ENCODE data around the gene BMPER. TPM values are rescaled to one million over a fixed set of nuclear protein-coding genes. Genes with fewer than 3 reads are reported as not detected.

The BMPER gene
- total and polyA plus RNA-seq, 2 of the 8 experiments (the other 6 are each of a cell fraction or from before 2014, with no cell fraction given): 0.33 to 0.69 TPM

GRCh38 chr7:33907625-33908024, 2.3 kb downstream of the BMPER start:
- 93% methylated on average over 5 of the region's 5 CpGs; no CpG with 5 or more reads in 1 of the 2 experiments for WGBS, 2 experiments (ENCODE audit: extremely low coverage in 1 of 2, insufficient coverage in 1 of 2, insufficient read length in 1 of 2, insufficient replicate concordance in 2 of 2, low coverage in 1 of 2, low lambda C conversion rate in 2 of 2, missing lambda C conversion rate in 1 of 2)
- Histone ChIP-seq H3K4me3 (ENCODE audit: extremely low read depth in 1 of 4, insufficient read depth in 2 of 4, low read depth in 3 of 4, low read length in 4 of 4) (no peak overlapping the region), H3K36me3 (ENCODE audit: control insufficient read depth in 2 of 4, insufficient read depth in 4 of 4, low read length in 3 of 4) (no peaks in the 10 kb centered on the region), H3K79me2 (ENCODE audit: control insufficient read depth in 1 of 2, insufficient read depth in 2 of 2, low read length in 2 of 2) (no peaks in the 10 kb centered on the region), H4K91ac (replicated peaks; ENCODE audit: insufficient read length, low read length) (no peak overlapping the region), H3K79me1 (ENCODE audit: low read depth, low read length) (no peaks in the 10 kb centered on the region), H3K4me2 (ENCODE audit: insufficient read depth in 1 of 2, low read depth in 2 of 2, low read length in 2 of 2) (no peak overlapping the region), H2AFZ (ENCODE audit: low read length) (no peak overlapping the region), H3K9me3 (ENCODE audit: insufficient read depth in 2 of 2, low read depth in 1 of 2, low read length in 1 of 2) (no peaks in the 10 kb centered on the region), H3K9ac (replicated peaks in 1 of 4; ENCODE audit: extremely low read depth in 1 of 4, low read depth in 3 of 4, low read length in 3 of 4) (no peak overlapping the region), H3K18ac (ENCODE audit: extremely low read depth, low read length) (no peak overlapping the region), H4K8ac (ENCODE audit: extremely low read depth, insufficient read depth, low read length) (no peak overlapping the region), H3K56ac (replicated peaks; ENCODE audit: insufficient read length, low read depth, low read length) (no peak overlapping the region), H4K20me1 (replicated peaks in 1 of 2; ENCODE audit: control insufficient read depth in 1 of 2, insufficient read depth in 2 of 2, low read length in 2 of 2) (peaks cover 0 to 6% of the 10 kb centered on the region in 2 experiments), H2BK15ac (ENCODE audit: low read length) (no peak overlapping the region), H2BK20ac (ENCODE audit: low read length) (no peak overlapping the region), H2BK120ac (replicated peaks; ENCODE audit: low read depth, low read length) (no peak overlapping the region), H3K23ac (ENCODE audit: insufficient read length) (no peak overlapping the region), H3K27ac (ENCODE audit: low read depth, low read length) (no peak overlapping the region), H3K4ac (replicated peaks; ENCODE audit: insufficient read length, low read depth, low read length) (no peak overlapping the region), H2BK12ac (ENCODE audit: low read depth, low read length) (no peak overlapping the region), H3K23me2 (ENCODE audit: low read depth, low read length) (peaks cover 16% of the 10 kb centered on the region), H2AK5ac (ENCODE audit: low read depth, low read length) (no peak overlapping the region), H4K5ac (ENCODE audit: insufficient read length, low read depth, low read length) (no peak overlapping the region), H3K4me1 (replicated peaks in 1 of 4; ENCODE audit: control insufficient read depth in 3 of 4, insufficient read depth in 4 of 4, low read length in 3 of 4) (peaks cover 0 to 13% (median 6%) of the 10 kb centered on the region in 4 experiments; a peak in 6 of 7 replicates), H3K14ac (ENCODE audit: insufficient read length) (no peak overlapping the region), H3K27me3 (replicated peaks in 1 of 4; ENCODE audit: control insufficient read depth in 3 of 4, extremely low read depth in 1 of 4, insufficient read depth in 3 of 4, low read length in 3 of 4) (peaks cover 5 to 37% (median 22%) of the 10 kb centered on the region in 4 experiments), H2BK5ac (ENCODE audit: low read depth, low read length) (no peak overlapping the region)
- DNase-seq (ENCODE audit: low read depth in 1 of 2, low spot score in 2 of 2) (no peak), FAIRE-seq (no peak)
- POLR2A ChIA-PET (ENCODE audit: partially characterized antibody): no interaction called here
- CTCF ChIA-PET (ENCODE audit: partially characterized antibody): interaction anchor here (0.9 to 3.4 kb wide), 5 partner anchors 12 to 71 kb away, joined by 3 to 13 read pairs (median 5); no protein-coding TSS in a partner anchor
- TF ChIP-seq EZH2 (IDR thresholded peaks at IDR 0.05; ENCODE audit: low read depth, low read length, severe bottlenecking) (no peak), CHD1 (IDR thresholded peaks at IDR 0.05; ENCODE audit: low read depth, low read length) (no peak), TEAD4 (IDR thresholded peaks at IDR 0.05; ENCODE audit: low read depth, low read length) (no peak), HDAC2 (IDR thresholded peaks at IDR 0.05; ENCODE audit: borderline replicate concordance in 1 of 2, low read depth in 2 of 2, low read length in 2 of 2) (no peak), MAFK (IDR thresholded peaks at IDR 0.05; ENCODE audit: low read depth, low read length) (no peak), EP300 (IDR thresholded peaks at IDR 0.05; ENCODE audit: borderline replicate concordance in 1 of 2, low read depth in 2 of 2, low read length in 2 of 2) (no peak), TCF12 (IDR thresholded peaks at IDR 0.05; ENCODE audit: low read depth, low read length) (no peak), SIN3A (conservative IDR thresholded peaks at IDR 0.05 in 1 of 2, IDR thresholded peaks at IDR 0.05 in 1 of 2; ENCODE audit: low read depth in 1 of 2, low read length in 2 of 2) (no peak), FOSL1 (IDR thresholded peaks at IDR 0.05; ENCODE audit: insufficient read depth, low read depth, low read length) (no peak), BACH1 (IDR thresholded peaks at IDR 0.05; ENCODE audit: low read length) (no peak), CREB1 (IDR thresholded peaks at IDR 0.05) (no peak), CBX8 (IDR thresholded peaks at IDR 0.05; ENCODE audit: borderline replicate concordance, low read depth, low read length) (no peak), TAF1 (IDR thresholded peaks at IDR 0.05; ENCODE audit: low read depth, low read length) (no peak), YY1 (IDR thresholded peaks at IDR 0.05; ENCODE audit: low read depth, low read length) (no peak), EGR1 (IDR thresholded peaks at IDR 0.05; ENCODE audit: borderline replicate concordance, low read depth, low read length) (no peak)

Measured in H1 (cell line).